Stimulated activated CD8-positive, alpha-beta memory T cell treated with anti-CD3 and anti-CD28 coated beads, Interleukin-4, amount 100 ng/mL, for 48 hours (primary cell): Measurements from ENCODE around the gene SH3BGR.
"Not testable (repeated sequence)": the region's sequence is repeated elsewhere in the genome, so short reads cannot be mapped to it uniquely, and the experiment has no call there.

Experiments
- DNase-seq: peaks from one replicate; pipeline ENCODE4 v3.0.0-alpha.2; 2020

SH3BGR gene

DNA sequence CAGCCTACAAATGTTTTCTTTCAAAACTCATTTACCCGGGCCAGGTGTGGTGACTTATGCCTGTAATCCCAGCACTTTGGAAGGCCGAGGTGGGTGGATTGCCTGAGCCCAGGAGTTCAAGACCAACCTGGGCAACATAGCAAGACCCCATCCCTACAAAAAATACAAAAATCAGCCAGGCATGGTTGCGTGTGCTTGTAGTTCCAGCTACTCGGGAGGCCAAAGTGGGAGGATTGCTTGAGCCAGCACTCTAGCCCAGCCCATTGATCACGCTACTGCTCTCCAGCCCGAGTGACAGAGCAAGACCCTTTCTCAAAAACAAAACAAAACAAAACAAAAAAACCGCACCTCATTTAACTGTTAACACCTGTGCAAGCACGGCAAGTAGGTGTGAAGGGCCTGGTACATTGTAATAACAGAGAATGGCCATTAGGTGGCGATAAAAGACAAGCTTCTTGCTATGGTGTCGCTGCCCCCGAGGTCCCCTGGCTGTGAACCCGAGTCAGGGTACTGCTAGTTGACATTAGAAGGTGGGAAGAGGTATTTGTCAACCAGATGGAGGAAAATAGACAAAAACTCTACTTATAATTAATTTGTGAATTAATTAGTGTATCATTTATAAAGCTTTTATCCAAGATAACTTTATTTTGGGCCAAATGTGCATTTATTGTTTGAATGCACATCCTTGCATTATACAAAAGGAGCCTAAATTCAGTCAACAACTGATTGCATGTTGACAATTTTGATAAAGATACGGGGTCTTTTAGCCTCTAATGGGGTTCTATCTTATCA is 66.5 kb downstream of the SH3BGR start:
- DNase-seq = peak; percentile 47

- no peak for DNase-seq
Measured at GRCh38 chr21:39518847-39519210, 67.1 kb downstream of the SH3BGR start.

GRCh38 chr21:39519835-39520234 is 68.1 kb downstream of the SH3BGR start:
- DNase-seq = no peak

DNA sequence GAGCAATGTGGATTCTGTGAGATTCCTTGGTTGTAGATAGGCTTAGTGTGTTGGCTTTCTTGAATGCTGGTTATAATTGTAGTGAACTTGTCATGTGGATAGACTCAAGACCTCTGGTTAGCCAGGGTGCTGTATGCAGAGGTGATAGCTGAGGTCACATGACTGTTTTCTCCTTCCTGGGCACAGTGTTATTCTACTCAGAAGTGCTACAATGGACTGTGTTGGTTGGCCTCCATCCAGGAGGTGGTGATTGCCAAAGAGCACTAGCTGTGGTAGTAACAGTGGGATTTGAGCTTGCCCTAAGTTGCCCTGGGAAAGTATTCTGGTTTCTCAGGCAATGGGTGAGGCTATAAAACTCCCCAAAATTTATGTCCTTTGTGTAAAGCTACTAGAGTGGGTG is 71.6 kb downstream of the SH3BGR start:
- DNase-seq = no peak

DNA sequence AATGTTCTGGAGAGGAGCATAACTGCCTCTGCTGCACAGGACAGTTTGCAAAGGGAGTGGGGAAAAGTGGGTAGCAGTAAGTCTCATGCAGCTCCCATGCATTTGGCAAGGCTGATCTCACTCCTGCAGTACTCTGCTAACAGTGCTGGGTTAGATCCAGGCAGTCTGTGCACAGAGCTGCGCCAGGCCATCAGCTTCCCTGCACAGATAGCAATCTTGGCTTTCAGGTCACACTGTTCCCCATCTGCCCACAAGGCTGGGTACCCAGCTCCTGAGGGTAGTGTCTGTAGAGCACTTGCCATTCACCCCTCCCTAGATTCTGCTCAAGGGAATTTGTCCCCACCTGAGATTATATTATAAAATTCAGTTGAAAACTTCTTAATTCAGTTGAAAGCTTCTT is 72.1 kb downstream of the SH3BGR start:
- no peak for DNase-seq

- no peak for DNase-seq
Measured at GRCh38 chr21:39525129-39525528, 73.4 kb downstream of the SH3BGR start.

GRCh38 chr21:39525601-39526000 is 73.8 kb downstream of the SH3BGR start:
- no peak for DNase-seq

GRCh38 chr21:39527067-39527595 is 75.4 kb downstream of the SH3BGR start:
- no peak for DNase-seq

GRCh38 chr21:39527664-39528381 is 76.1 kb downstream of the SH3BGR start:
- DNase-seq = no peak

DNA sequence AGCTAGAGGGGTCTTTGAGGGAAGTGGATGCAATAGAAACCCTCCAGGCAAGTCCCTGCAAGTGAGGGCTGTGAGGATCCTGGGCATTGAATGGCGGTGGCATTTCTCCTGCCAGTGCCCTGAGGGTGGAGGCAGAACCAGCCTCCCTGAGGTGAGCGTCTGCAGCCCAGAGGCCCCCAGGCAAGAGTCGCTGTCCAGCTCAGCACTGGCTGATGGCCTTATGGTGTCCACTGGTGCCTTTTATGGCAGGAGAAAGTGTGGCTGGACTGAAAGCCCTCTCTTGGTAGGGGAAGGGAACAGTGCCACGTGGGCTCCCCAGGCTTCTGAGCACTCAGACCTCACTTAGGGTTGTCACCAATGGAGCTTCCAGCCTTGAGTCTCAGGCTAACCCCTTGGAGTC is 77.3 kb downstream of the SH3BGR start:
- DNase-seq = no peak

DNA sequence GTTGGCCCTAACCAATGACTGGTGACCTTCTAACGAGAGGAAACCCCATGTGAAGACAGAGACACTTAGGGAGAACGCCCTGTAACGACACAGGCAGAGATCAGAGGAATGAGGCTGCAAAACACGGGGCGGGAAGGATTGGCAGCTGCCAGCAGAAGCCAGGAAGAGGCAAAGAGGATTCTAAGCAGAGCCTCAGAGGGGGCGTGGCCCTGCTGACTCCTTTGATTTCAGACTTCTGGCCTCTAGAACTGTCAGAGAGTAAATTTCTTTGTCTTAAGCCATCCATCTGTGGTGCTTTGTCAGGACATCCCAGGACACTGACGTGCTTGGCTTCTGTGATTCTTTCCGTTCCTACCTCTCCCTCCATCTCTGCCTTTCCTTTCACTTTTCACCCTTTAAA is 79.3 kb downstream of the SH3BGR start:
- DNase-seq = no peak

DNA sequence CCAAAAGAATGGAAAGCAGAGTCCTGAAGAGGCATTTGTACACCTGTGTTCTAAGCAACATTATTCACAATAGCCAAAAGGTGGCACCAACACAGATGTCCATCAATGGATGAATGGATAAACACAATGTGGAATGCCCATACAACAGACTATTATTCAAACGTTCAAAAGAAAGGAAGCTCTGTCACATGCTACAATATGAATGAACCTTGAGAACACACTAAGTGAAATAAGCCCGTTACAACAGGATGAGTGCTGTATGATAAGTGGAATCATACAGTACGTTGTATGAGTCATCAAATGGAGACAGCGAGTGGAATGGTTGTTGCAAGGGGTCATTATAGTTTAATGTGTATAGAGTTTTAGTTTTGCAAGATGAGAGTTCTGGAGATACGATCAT is 80.1 kb downstream of the SH3BGR start:
- no peak for DNase-seq

DNA sequence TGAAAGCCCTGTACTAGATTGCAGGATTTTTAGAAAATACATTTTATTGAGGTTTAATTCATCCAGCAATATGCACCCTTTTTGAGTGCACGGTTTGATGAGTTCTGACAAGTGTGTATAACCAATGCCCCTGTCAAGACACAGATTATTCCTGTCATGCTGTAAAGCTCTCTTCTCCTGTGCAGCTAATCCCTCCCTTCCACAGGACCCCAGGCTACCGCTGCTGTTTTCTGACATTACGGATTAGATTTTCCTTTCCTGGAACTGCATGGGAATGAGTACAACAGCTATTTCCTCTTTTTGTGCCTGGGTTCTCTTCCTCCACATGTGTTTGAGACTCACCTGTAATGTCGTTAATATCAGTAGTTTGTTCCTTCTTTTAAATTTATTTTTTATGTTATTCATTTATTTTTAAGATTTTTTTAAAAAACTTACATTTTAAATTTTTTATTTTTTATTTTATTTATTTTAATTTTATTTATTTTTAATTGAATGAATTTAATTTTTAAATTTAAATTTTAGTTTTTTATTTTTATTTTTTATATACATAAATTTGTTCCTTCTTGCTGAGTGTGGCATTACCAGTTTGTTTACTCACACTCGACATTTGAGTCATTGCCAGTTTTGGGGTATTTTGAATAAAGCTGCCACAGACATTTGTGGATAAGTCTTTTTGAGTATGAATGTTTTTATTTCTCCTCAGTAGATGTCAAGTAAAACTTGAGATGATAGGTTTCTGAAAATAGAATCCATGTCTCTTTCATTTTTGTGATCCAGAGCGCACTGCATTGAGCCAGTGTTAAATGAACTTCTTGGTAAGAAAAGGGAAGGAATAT is 82.0 kb downstream of the SH3BGR start:
- DNase-seq = no peak

DNA sequence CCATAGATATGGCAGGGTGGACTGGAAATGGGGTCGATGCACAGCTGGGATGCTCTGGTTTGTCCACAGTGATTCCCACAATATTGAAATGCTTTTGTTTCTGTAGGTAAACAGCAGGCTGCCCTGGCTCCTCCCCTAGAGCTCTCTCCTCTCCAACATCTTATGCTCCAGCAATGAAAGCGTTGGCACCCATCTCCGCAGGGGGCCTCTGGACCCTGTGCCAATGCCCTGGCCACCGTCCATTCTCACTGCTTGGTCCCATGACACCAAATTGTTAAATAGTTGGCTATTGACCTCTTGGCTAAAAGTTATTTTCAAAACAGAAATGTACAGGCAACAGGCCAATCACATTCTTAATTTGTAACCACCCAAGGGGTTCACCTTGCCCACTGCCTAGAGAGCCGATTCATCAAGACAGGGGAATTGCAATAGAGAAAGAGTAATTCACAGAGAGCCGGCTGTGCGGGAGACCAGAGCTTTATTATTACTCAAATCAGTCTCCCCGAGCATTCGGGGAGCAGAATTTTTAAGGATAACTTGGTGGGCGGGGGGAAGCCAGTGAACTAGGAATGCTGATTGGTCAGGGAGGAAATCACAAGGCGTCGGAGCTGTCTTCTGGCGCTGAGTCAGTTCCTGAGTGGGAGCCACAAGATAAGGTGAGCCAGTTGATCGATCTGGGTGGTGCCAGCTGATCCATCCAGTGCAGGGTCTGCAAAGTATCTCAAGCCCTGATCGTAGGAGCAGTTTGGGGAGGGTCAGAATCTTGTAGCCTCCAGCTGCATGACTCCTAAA is 84.1 kb downstream of the SH3BGR start:
- DNase-seq = no peak

GRCh38 chr21:39536835-39537234 is 85.1 kb downstream of the SH3BGR start:
- DNase-seq = no peak

GRCh38 chr21:39537571-39537970 is 85.8 kb downstream of the SH3BGR start:
- DNase-seq = no peak

DNA sequence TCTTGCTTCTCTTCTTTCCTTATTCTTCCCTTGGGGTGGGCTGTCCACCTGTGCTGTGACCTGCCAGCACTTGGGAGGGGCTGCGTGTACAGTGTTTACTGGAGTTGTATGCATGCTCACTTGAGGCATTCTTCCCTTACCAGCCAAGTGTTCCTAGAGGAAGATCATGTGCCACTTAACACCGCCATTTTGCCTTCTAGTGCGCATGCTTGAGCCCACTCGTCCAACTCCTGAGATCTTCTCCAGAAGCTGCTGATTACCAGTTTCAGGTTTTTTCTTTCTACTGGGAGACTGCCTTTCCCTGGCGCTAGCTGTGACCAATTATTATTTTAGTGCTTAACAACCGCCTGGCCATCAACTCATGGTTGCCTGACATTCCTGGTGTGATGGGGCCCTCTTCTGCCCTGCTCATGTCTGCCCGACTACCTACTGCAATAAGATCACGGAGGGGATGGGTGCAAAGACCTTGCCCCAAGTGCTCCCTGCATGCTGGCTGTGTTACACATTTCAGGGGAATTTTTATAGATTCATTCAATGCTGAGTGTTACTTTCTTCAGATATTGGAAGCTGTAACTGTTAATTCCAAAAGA is 86.8 kb downstream of the SH3BGR start:
- DNase-seq = no peak

GRCh38 chr21:39540367-39540766 is 88.6 kb downstream of the SH3BGR start:
- not testable (repeated sequence) for DNase-seq

DNA sequence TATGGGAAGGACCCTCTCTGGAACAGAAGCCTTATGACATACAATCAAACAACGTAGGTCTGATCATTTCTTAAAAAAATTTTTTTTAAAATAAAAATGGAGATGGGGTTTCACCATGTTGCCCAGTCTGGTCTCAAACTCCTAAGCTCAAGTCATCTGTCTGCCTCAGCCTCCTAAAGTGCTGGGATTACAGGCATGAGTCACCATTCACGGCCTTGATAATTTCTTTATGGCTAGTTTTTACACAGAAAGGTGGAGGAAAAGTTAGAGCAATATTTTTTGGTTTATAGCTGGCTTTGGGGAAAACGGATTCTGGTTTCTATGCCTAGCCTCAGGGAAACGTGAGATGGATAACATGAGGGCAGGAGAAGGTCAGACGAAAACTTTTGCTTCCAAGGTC is 91.0 kb downstream of the SH3BGR start:
- DNase-seq = no peak

- DNase-seq = no peak
Measured at GRCh38 chr21:39546522-39546921, 94.8 kb downstream of the SH3BGR start.

GRCh38 chr21:39552856-39553255 is 101.1 kb downstream of the SH3BGR start:
- no peak for DNase-seq

- DNase-seq = no peak
Measured at GRCh38 chr21:39553331-39553730, 101.6 kb downstream of the SH3BGR start.
